H9 (cell line): ENCODE results near the gene ABCA4. TPM values are rescaled to one million over a fixed set of nuclear protein-coding genes. Genes with fewer than 3 reads are reported as not detected.

Experiments
- DNase-seq: peaks from one replicate; pipeline ENCODE4 v3.0.0-alpha.2; 2017
- H2AFZ ChIP-seq: one replicate; pipeline ENCODE4 v1.6.1; 2013; ENCODE audit warnings: mild to moderate bottlenecking, low read length, control low read depth, moderate library complexity
- H2AK5ac ChIP-seq: 2 replicates; pipeline ENCODE4 v1.6.1; 2013; ENCODE audit warnings: low read length, control low read depth, mixed read lengths; ENCODE audit not compliant: insufficient read length
- H2BK120ac ChIP-seq: one replicate; pipeline ENCODE4 v1.6.1; 2013; ENCODE audit warnings: low read depth, mild to moderate bottlenecking, low read length, control low read depth, inconsistent platforms; ENCODE audit not compliant: poor library complexity, severe bottlenecking
- H2BK12ac ChIP-seq: 2 replicates; pipeline ENCODE4 v1.6.1; 2013; ENCODE audit warnings: low read length, control low read depth, mixed read lengths, low read depth; ENCODE audit not compliant: insufficient read length
- H2BK15ac ChIP-seq: 2 replicates; pipeline ENCODE4 v1.6.1; 2013; ENCODE audit warnings: low read depth, low read length, control low read depth
- H2BK20ac ChIP-seq: one replicate; pipeline ENCODE4 v1.6.1; 2013; ENCODE audit warnings: low read depth, mild to moderate bottlenecking, low read length, control low read depth, inconsistent platforms; ENCODE audit not compliant: poor library complexity, severe bottlenecking
- H2BK5ac ChIP-seq: 2 replicates; pipeline ENCODE4 v1.6.1; 2013; ENCODE audit warnings: low read length, control low read depth, mixed read lengths; ENCODE audit not compliant: insufficient read length
- H3K14ac ChIP-seq: 2 replicates; pipeline ENCODE4 v1.6.1; 2013; ENCODE audit warnings: low read length, control low read depth; ENCODE audit not compliant: insufficient read depth
- H3K18ac ChIP-seq: 2 replicates; pipeline ENCODE4 v1.6.1; 2013; ENCODE audit warnings: low read depth, mild to moderate bottlenecking, mixed read lengths, low read length, control low read depth; ENCODE audit not compliant: insufficient read length
- H3K23ac ChIP-seq: 2 replicates; pipeline ENCODE4 v1.6.1; 2013; ENCODE audit warnings: low read length, control low read depth, mixed read lengths, low read depth; ENCODE audit not compliant: insufficient read length
- H3K23me2 ChIP-seq: 2 replicates; pipeline ENCODE4 v1.6.1; 2013; ENCODE audit warnings: low read depth, mild to moderate bottlenecking, mixed read lengths, low read length, control low read depth; ENCODE audit not compliant: insufficient read length, poor library complexity, severe bottlenecking
- H3K27ac ChIP-seq: 2 replicates; pipeline ENCODE4 v1.5.1; 2013; ENCODE audit warnings: low read length, control low read depth, mixed read lengths, low read depth; ENCODE audit not compliant: insufficient read length
- H3K27me3 ChIP-seq: 2 replicates; pipeline ENCODE4 v1.6.1; 2013; ENCODE audit warnings: low read length, control low read depth, inconsistent platforms; ENCODE audit not compliant: insufficient read depth
- H3K4ac ChIP-seq: 2 replicates; pipeline ENCODE4 v1.6.1; 2013; ENCODE audit warnings: low read depth, mild to moderate bottlenecking, control low read depth, inconsistent platforms, low read length, moderate library complexity
- H3K4me1 ChIP-seq: 2 replicates; pipeline ENCODE4 v1.6.1; 2013; ENCODE audit warnings: low read length, control low read depth, inconsistent platforms; ENCODE audit not compliant: insufficient read depth
- H3K4me2 ChIP-seq: 2 replicates; pipeline ENCODE4 v1.6.1; 2013; ENCODE audit warnings: low read length, control low read depth, mixed read lengths; ENCODE audit not compliant: insufficient read length, insufficient read depth
- H3K56ac ChIP-seq: 2 replicates; pipeline ENCODE4 v1.6.1; 2013; ENCODE audit warnings: low read depth, mild to moderate bottlenecking, mixed read lengths, low read length, control low read depth; ENCODE audit not compliant: insufficient read length
- H3K79me1 ChIP-seq: 2 replicates; pipeline ENCODE4 v1.6.1; 2013; ENCODE audit warnings: low read depth, mild to moderate bottlenecking, moderate library complexity, low read length, control low read depth, inconsistent platforms; ENCODE audit not compliant: insufficient read depth, poor library complexity, severe bottlenecking
- H3K79me2 ChIP-seq: 2 replicates; pipeline ENCODE4 v1.6.1; 2013; ENCODE audit warnings: low read length, control low read depth, inconsistent platforms; ENCODE audit not compliant: insufficient read depth
- H3K9ac ChIP-seq: 2 replicates; pipeline ENCODE4 v1.6.1; 2013; ENCODE audit warnings: low read length, control low read depth, mixed read lengths; ENCODE audit not compliant: insufficient read length; ENCODE audit errors: extremely low read depth
- H3K9me3 ChIP-seq: one replicate; pipeline ENCODE4 v1.6.1; 2013; ENCODE audit warnings: low read depth, low read length, inconsistent platforms; ENCODE audit not compliant: control insufficient read depth
- H3T11ph ChIP-seq: one replicate; pipeline ENCODE4 v1.6.1; 2013; ENCODE audit warnings: mild to moderate bottlenecking, low read length, control low read depth, inconsistent platforms
- H4K20me1 ChIP-seq: one replicate; pipeline ENCODE4 v1.6.1; 2013; ENCODE audit not compliant: control insufficient read depth, insufficient read length, insufficient read depth
- H4K5ac ChIP-seq: 2 replicates; pipeline ENCODE4 v1.6.1; 2013; ENCODE audit warnings: low read depth, mild to moderate bottlenecking, mixed read lengths, low read length, control low read depth; ENCODE audit not compliant: insufficient read length
- H4K8ac ChIP-seq: replicated peaks from 2 replicates; pipeline ENCODE4 v1.6.1; 2013; ENCODE audit warnings: low read length, control low read depth, mixed read lengths, low read depth; ENCODE audit not compliant: insufficient read length
- H4K91ac ChIP-seq: 2 replicates; pipeline ENCODE4 v1.6.1; 2013; ENCODE audit warnings: low read depth, mild to moderate bottlenecking, moderate library complexity, mixed read lengths, low read length, control low read depth; ENCODE audit not compliant: insufficient read length
- H3K27ac Mint-ChIP-seq, 3 experiments: 2 replicates in 2 of 3; 3 replicates in 1 of 3; pipeline ENCODE4 v1.8.0; 2020 to 2021; ENCODE audit warnings: mixed read lengths in 3 of 3, mild to moderate bottlenecking in 1 of 3, moderate library complexity in 1 of 3
- H3K27me3 Mint-ChIP-seq: 2 replicates; pipeline ENCODE4 v1.8.0; 2021; ENCODE audit warnings: low read depth, mild to moderate bottlenecking, moderate library complexity, mixed read lengths
- H3K36me3 Mint-ChIP-seq, 3 experiments: 2 replicates in 2 of 3; 3 replicates in 1 of 3; pipeline ENCODE4 v1.8.0; 2020 to 2021; ENCODE audit warnings: low read depth in 3 of 3, mixed read lengths in 3 of 3; ENCODE audit not compliant: insufficient read depth in 1 of 3
- H3K4me1 Mint-ChIP-seq, 2 experiments: 2 replicates each; pipeline ENCODE4 v1.8.0; 2020; ENCODE audit warnings: mixed read lengths in 2 of 2
- H3K4me3 Mint-ChIP-seq, 2 experiments: 2 replicates in 1 of 2; 3 replicates in 1 of 2; pipeline ENCODE4 v1.8.0; 2020 to 2021; ENCODE audit warnings: mild to moderate bottlenecking in 2 of 2, mixed read lengths in 2 of 2, moderate library complexity in 1 of 2
- H3K9me3 Mint-ChIP-seq, 2 experiments: 2 replicates in 1 of 2; 3 replicates in 1 of 2; pipeline ENCODE4 v1.8.0; 2020; ENCODE audit warnings: mild to moderate bottlenecking in 2 of 2, mixed read lengths in 2 of 2, moderate library complexity in 1 of 2
- CTCF ChIP-seq: fragments of 200-600 bp; sonication (generic); conservative IDR thresholded peaks from 3 replicates; pipeline ENCODE4 v1.8.0; 2021; ENCODE audit warnings: antibody characterized with exemption, mild to moderate bottlenecking
- WGBS: extraction: QIAGEN DNeasy Blood & Tissue Kit; methylation state at CpG from one replicate; pipeline ENCODE4 v1.1.7; 2013; ENCODE audit warnings: missing lambda C conversion rate, low lambda C conversion rate, mixed read lengths; ENCODE audit not compliant: insufficient read length; ENCODE audit errors: extremely low coverage; 5-methylcytosine and 5-hydroxymethylcytosine counted together
- total RNA-seq: library from RNA; stranded (reverse); gene quantifications from 2 replicates; pipeline ENCODE4 v1.2.1, GENCODE V29; 2021

The ABCA4 gene
- total RNA-seq, 1 experiment from 2014 or later = not detected

DNA sequence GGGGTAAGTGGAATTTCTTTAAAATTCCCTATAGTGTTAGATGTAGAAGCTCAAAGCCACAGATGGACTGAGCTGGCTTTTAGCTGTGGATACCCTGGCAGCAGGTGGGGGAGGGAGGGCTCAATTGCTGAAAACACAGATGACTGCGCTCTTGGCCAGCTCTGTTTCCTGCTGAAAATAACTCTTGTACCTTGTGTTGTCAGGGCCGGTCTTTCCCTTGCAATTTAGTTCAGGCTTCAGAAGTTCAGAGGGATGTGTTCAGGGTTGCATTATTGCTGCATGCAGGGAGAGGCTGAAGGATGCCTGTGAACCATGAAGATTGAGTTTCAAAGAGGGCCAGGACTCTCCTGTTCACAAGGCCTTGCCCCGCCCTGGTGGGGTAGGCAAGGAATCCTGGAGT is 153.6 kb downstream of the ABCA4 start:
- Mint-ChIP-seq H3K9me3 (no peaks in the 10 kb centered on the region), H3K27me3 (peaks cover 4% of the 10 kb centered on the region; the same call in 1 of the 2 replicates), H3K4me3 (no peak overlapping the region), H3K27ac (no peak overlapping the region), H3K4me1 (peaks cover 2 to 4% of the 10 kb centered on the region in 2 experiments; a peak in 1 of 4 replicates), H3K36me3 (no peaks in the 10 kb centered on the region; a peak in 1 of 7 replicates)
- Histone ChIP-seq H4K20me1 (no peaks in the 10 kb centered on the region), H2AK5ac (no peak overlapping the region), H3K27me3 (no peaks in the 10 kb centered on the region), H2BK12ac (no peak overlapping the region), H3K23me2 (no peaks in the 10 kb centered on the region), H3K79me1 (no peaks in the 10 kb centered on the region), H3T11ph (no peak overlapping the region), H3K79me2 (no peaks in the 10 kb centered on the region), H3K18ac (no peak overlapping the region), H2AFZ (no peak overlapping the region), H3K27ac (no peak overlapping the region), H3K4me2 (no peak overlapping the region), H4K5ac (no peak overlapping the region), H4K91ac (no peak overlapping the region), H3K9me3 (no peaks in the 10 kb centered on the region), H3K23ac (no peak overlapping the region), H3K9ac (no peak overlapping the region), H4K8ac (no peak overlapping the region), H2BK5ac (no peak overlapping the region), H2BK15ac (no peak overlapping the region), H3K14ac (no peak overlapping the region), H3K4ac (no peak overlapping the region), H2BK20ac (no peak overlapping the region), H2BK120ac (no peak overlapping the region), H3K4me1 (no peaks in the 10 kb centered on the region), H3K56ac (no peak overlapping the region)
- TF ChIP-seq CTCF = no peak
- no peak for DNase-seq
- WGBS = no CpG with 5 or more reads among the region's 3 CpGs
